Measurements from ENCODE around the gene ASPHD1. TPM values are rescaled to one million over a fixed set of nuclear protein-coding genes. Genes with fewer than 3 reads are reported as not detected.

ASPHD1 gene
- total and polyA plus RNA-seq, 2 of the 8 experiments (the other 6 are each of a cell fraction or from before 2014, with no cell fraction given), result 14.5 to 18.6 TPM

DNA sequence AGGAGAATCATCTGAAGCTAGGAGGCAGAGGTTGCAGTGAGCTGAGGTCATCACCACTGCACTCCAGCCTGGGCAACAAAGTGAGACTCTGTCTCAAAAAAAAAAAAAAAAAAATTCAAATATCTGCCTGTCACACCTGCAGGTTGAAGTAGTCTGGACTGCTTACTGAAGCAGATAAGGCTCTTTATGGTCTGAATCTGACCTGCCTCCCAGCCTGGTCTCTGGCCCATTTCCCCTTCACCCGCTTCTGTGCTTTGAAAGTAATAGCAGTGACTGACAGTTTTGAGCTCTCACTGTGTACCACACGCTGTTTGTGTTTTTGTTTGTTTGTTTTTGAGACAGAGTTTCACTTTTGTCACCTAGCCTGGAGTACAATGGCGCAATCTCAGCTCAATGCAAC lies 6.7 kb upstream of the ASPHD1 start:
- no peak overlapping the region for H2AFZ ChIP-seq (ENCODE audit: low read length)
- H3K27ac ChIP-seq (ENCODE audit: low read depth, low read length), result no peak overlapping the region
- H3K14ac ChIP-seq (ENCODE audit: insufficient read length), result no peak overlapping the region
- no peak overlapping the region for H2BK120ac ChIP-seq (replicated peaks; ENCODE audit: low read depth, low read length)
- no peak overlapping the region for H3K4ac ChIP-seq (replicated peaks; ENCODE audit: insufficient read length, low read depth, low read length)
- H3K27me3 ChIP-seq (replicated peaks in 1 of 4; ENCODE audit: control insufficient read depth in 3 of 4, extremely low read depth in 1 of 4, insufficient read depth in 3 of 4, low read length in 3 of 4), result no peaks in the 10 kb centered on the region
- H3K36me3 ChIP-seq (ENCODE audit: control insufficient read depth in 2 of 4, insufficient read depth in 4 of 4, low read length in 3 of 4), result no peaks in the 10 kb centered on the region; a peak in 2 of 8 replicates
- H2BK20ac ChIP-seq (ENCODE audit: low read length), result no peak overlapping the region
- peaks cover 0 to 11% (median 3%) of the 10 kb centered on the region in 4 experiments; a peak in 6 of 7 replicates for H3K4me1 ChIP-seq (replicated peaks in 1 of 4; ENCODE audit: control insufficient read depth in 3 of 4, insufficient read depth in 4 of 4, low read length in 3 of 4)
- no peaks in the 10 kb centered on the region for H3K79me2 ChIP-seq (ENCODE audit: control insufficient read depth in 1 of 2, insufficient read depth in 2 of 2, low read length in 2 of 2)
- 93% methylated on average over 3 of the region's 3 CpGs; no CpG with 5 or more reads in 1 of the 2 experiments for WGBS, 2 experiments (ENCODE audit: extremely low coverage in 1 of 2, insufficient coverage in 1 of 2, insufficient read length in 1 of 2, insufficient replicate concordance in 2 of 2, low coverage in 1 of 2, low lambda C conversion rate in 2 of 2, missing lambda C conversion rate in 1 of 2)
- ChIA-PET POLR2A (ENCODE audit: partially characterized antibody) (interaction anchor here (1.0 to 1.8 kb wide), 3 partner anchors 18 to 67 kb away, joined by 3 to 4 read pairs (median 3); no protein-coding TSS in a partner anchor), CTCF (ENCODE audit: partially characterized antibody) (interaction anchor here (0.6 to 1.1 kb wide), 4 partner anchors 25 to 193 kb away, joined by 3 read pairs; no protein-coding TSS in a partner anchor)
- H3K23ac ChIP-seq (ENCODE audit: insufficient read length), result no peak overlapping the region
- H4K20me1 ChIP-seq (replicated peaks in 1 of 2; ENCODE audit: control insufficient read depth in 1 of 2, insufficient read depth in 2 of 2, low read length in 2 of 2), result peaks cover 0 to 3% of the 10 kb centered on the region in 2 experiments
- no peak overlapping the region for H4K91ac ChIP-seq (replicated peaks; ENCODE audit: insufficient read length, low read length)
- no peak overlapping the region for H3K4me2 ChIP-seq (ENCODE audit: insufficient read depth in 1 of 2, low read depth in 2 of 2, low read length in 2 of 2)
- H3K18ac ChIP-seq (ENCODE audit: extremely low read depth, low read length), result no peak overlapping the region
- no peak overlapping the region for H3K56ac ChIP-seq (replicated peaks; ENCODE audit: insufficient read length, low read depth, low read length)
- no peak overlapping the region for H2BK5ac ChIP-seq (ENCODE audit: low read depth, low read length)
- H2AK5ac ChIP-seq (ENCODE audit: low read depth, low read length), result no peak overlapping the region
- peaks cover 4% of the 10 kb centered on the region; the same call in 1 of the 2 replicates for H3K79me1 ChIP-seq (ENCODE audit: low read depth, low read length)
- H3K9me3 ChIP-seq (ENCODE audit: insufficient read depth in 2 of 2, low read depth in 1 of 2, low read length in 1 of 2), result no peaks in the 10 kb centered on the region
- H2BK12ac ChIP-seq (ENCODE audit: low read depth, low read length), result no peak overlapping the region
- H4K8ac ChIP-seq (ENCODE audit: extremely low read depth, insufficient read depth, low read length), result no peak overlapping the region
- DNase-seq (ENCODE audit: low read depth in 1 of 2, low spot score in 2 of 2) (no peak), FAIRE-seq (no peak)
- no peak overlapping the region for H4K5ac ChIP-seq (ENCODE audit: insufficient read length, low read depth, low read length)
- H3K4me3 ChIP-seq (ENCODE audit: extremely low read depth in 1 of 4, insufficient read depth in 2 of 4, low read depth in 3 of 4, low read length in 4 of 4), result no peak overlapping the region
- H3K23me2 ChIP-seq (ENCODE audit: low read depth, low read length), result peaks cover 3% of the 10 kb centered on the region; the same call in 1 of the 2 replicates
- H3K9ac ChIP-seq (replicated peaks in 1 of 4; ENCODE audit: extremely low read depth in 1 of 4, low read depth in 3 of 4, low read length in 3 of 4), result no peak overlapping the region
- H2BK15ac ChIP-seq (ENCODE audit: low read length), result no peak overlapping the region
- TF ChIP-seq BCL11A (IDR thresholded peaks at IDR 0.05; ENCODE audit: low read depth in 2 of 2, low read length in 2 of 2) (no peak), EZH2 (IDR thresholded peaks at IDR 0.05; ENCODE audit: low read depth, low read length, severe bottlenecking) (no peak), RAD21 (IDR thresholded peaks at IDR 0.05 in 1 of 2, conservative IDR thresholded peaks at IDR 0.05 in 1 of 2; ENCODE audit: low read depth in 2 of 2, low read length in 2 of 2) (no peak), FOSL1 (IDR thresholded peaks at IDR 0.05; ENCODE audit: insufficient read depth, low read depth, low read length) (no peak), ZNF274 (IDR thresholded peaks at IDR 0.05; ENCODE audit: borderline replicate concordance, extremely low read depth, low read length) (no peak), TAF1 (IDR thresholded peaks at IDR 0.05; ENCODE audit: low read depth, low read length) (no peak), BRCA1 (IDR thresholded peaks at IDR 0.05; ENCODE audit: low read depth, low read length) (no peak), PHF8 (conservative IDR thresholded peaks at IDR 0.05; ENCODE audit: low read depth, low read length) (no peak), TAF7 (optimal IDR thresholded peaks at IDR 0.05; ENCODE audit: borderline replicate concordance, low read depth, low read length) (no peak), CHD2 (IDR thresholded peaks at IDR 0.05; ENCODE audit: low read length) (no peak)
- TF ChIP-seq, protein P1, sequence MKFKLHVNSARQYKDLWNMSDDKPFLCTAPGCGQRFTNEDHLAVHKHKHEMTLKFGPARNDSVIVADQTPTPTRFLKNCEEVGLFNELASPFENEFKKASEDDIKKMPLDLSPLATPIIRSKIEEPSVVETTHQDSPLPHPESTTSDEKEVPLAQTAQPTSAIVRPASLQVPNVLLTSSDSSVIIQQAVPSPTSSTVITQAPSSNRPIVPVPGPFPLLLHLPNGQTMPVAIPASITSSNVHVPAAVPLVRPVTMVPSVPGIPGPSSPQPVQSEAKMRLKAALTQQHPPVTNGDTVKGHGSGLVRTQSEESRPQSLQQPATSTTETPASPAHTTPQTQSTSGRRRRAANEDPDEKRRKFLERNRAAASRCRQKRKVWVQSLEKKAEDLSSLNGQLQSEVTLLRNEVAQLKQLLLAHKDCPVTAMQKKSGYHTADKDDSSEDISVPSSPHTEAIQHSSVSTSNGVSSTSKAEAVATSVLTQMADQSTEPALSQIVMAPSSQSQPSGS (IDR thresholded peaks at IDR 0.05; ENCODE audit: low read length), result no peak

All from H1 (cell line).